HL-60 (cell line): ENCODE data around the gene CTNS.

Experiments
- CTCF ChIP-seq: IDR thresholded peaks from one replicate; pipeline ENCODE4 v1.5.1; 2011; ENCODE audit warnings: low read length, control low read depth, inconsistent platforms; ENCODE audit not compliant: insufficient read depth
- POLR2AphosphoS5 ChIP-seq: IDR thresholded peaks from 2 replicates; pipeline ENCODE4 v1.6.1; 2012; ENCODE audit warnings: low read depth
- REST ChIP-seq: IDR thresholded peaks from 2 replicates; pipeline ENCODE4 v1.6.1; 2012; ENCODE audit warnings: low read depth; ENCODE audit not compliant: insufficient replicate concordance

GRCh38 chr17:3682033-3682432, 45.5 kb downstream of the CTNS start:
- TF ChIP-seq CTCF (no peak), POLR2AphosphoS5 (no peak), REST (no peak)
